Neural cell (in vitro differentiated cells): ENCODE results near the gene CARMIL1. TPM values are rescaled to one million over a fixed set of nuclear protein-coding genes. Genes with fewer than 3 reads are reported as not detected.

Experiments used
- H2AFZ ChIP-seq: fragments of 200-600, 300-800 bp; sonication (generic), shearing (Covaris generic); 2 replicates; pipeline ENCODE4 v1.6.0; 2014; ENCODE audit warnings: low read depth, mild to moderate bottlenecking, antibody characterized with exemption, low read length, moderate library complexity
- H3F3A ChIP-seq: fragments of 200-600 bp; shearing (Covaris generic); 2 replicates; pipeline ENCODE4 v1.6.1; 2016; ENCODE audit warnings: mild to moderate bottlenecking, moderate library complexity, mixed read lengths, antibody characterized with exemption, low read length; ENCODE audit not compliant: insufficient read depth, poor library complexity, severe bottlenecking
- H3K27ac ChIP-seq: fragments of 200-600, 300-800 bp; sonication (generic), shearing (Covaris generic); 2 replicates; pipeline ENCODE4 v1.5.1; 2014; ENCODE audit warnings: mild to moderate bottlenecking, low read length, moderate library complexity
- H3K27me3 ChIP-seq: fragments of 300-800, 200-600 bp; sonication (generic), shearing (Covaris generic); 2 replicates; pipeline ENCODE4 v1.6.0; 2014; ENCODE audit warnings: mild to moderate bottlenecking, low read depth, low read length, moderate library complexity; ENCODE audit not compliant: insufficient read depth
- H3K36me3 ChIP-seq: fragments of 300-800, 200-600 bp; sonication (generic), shearing (Covaris generic); 2 replicates; pipeline ENCODE4 v1.5.1; 2014; ENCODE audit warnings: mild to moderate bottlenecking, antibody characterized with exemption, low read length, moderate library complexity; ENCODE audit not compliant: insufficient read depth
- H3K4me2 ChIP-seq: fragments of 300-800, 200-600 bp; sonication (generic), shearing (Covaris generic); 2 replicates; pipeline ENCODE4 v1.6.0; 2014; ENCODE audit warnings: mild to moderate bottlenecking, low read length
- H3K4me3 ChIP-seq: fragments of 300-800, 200-600 bp; sonication (generic), shearing (Covaris generic); 2 replicates; pipeline ENCODE4 v1.5.1; 2014; ENCODE audit warnings: mild to moderate bottlenecking, low read length, moderate library complexity
- H3K79me2 ChIP-seq: fragments of 200-600 bp; shearing (Covaris generic); replicated peaks from 2 replicates; pipeline ENCODE4 v1.6.0; 2014; ENCODE audit warnings: mild to moderate bottlenecking, low read length, moderate library complexity; ENCODE audit not compliant: insufficient read depth
- H3K9ac ChIP-seq: fragments of 300-800, 200-600 bp; sonication (generic), shearing (Covaris generic); 2 replicates; pipeline ENCODE4 v1.6.1; 2016; ENCODE audit warnings: mild to moderate bottlenecking, low read length, mixed read lengths
- H3K9me2 ChIP-seq: fragments of 200-600 bp; shearing (Covaris generic); 2 replicates; pipeline ENCODE4 v1.6.1; 2016; ENCODE audit warnings: mild to moderate bottlenecking, low read length, mixed read lengths; ENCODE audit not compliant: insufficient read depth
- H3K9me3 ChIP-seq: fragments of 200-600, 300-800 bp; sonication (generic), shearing (Covaris generic); 2 replicates; pipeline ENCODE4 v1.6.1; 2016; ENCODE audit warnings: mild to moderate bottlenecking, mixed run types, low read length, moderate library complexity, mixed read lengths
- H4K20me1 ChIP-seq: fragments of 200-600 bp; shearing (Covaris generic); 2 replicates; pipeline ENCODE4 v1.6.1; 2016; ENCODE audit warnings: mild to moderate bottlenecking, mixed run types; ENCODE audit not compliant: insufficient read depth
- EP300 ChIP-seq: fragments of 450-650 bp; conservative IDR thresholded peaks from 2 replicates; pipeline ENCODE4 v1.6.1; 2014; ENCODE audit warnings: antibody characterized with exemption, mild to moderate bottlenecking, moderate library complexity; ENCODE audit not compliant: poor library complexity, severe bottlenecking
- EZH2 ChIP-seq: fragments of 200-600, 300-800 bp; shearing (Covaris generic), sonication (generic); IDR thresholded peaks from 2 replicates; pipeline ENCODE4 v1.6.1; 2014; ENCODE audit warnings: antibody characterized with exemption, low read length, borderline replicate concordance, mild to moderate bottlenecking; ENCODE audit not compliant: insufficient read depth, poor library complexity, severe bottlenecking
- MXI1 ChIP-seq: fragments of 450-650 bp; conservative IDR thresholded peaks from 2 replicates; pipeline ENCODE4 v1.6.1; 2014; ENCODE audit warnings: antibody characterized with exemption, mild to moderate bottlenecking; ENCODE audit not compliant: poor library complexity, severe bottlenecking
- POLR2AphosphoS5 ChIP-seq: IDR thresholded peaks from 2 replicates; pipeline ENCODE4 v1.6.1; 2012
- RAD21 ChIP-seq: fragments of 450-650 bp; conservative IDR thresholded peaks from 2 replicates; pipeline ENCODE4 v1.6.1; 2014; ENCODE audit warnings: antibody characterized with exemption, mild to moderate bottlenecking, moderate library complexity
- SMC3 ChIP-seq: fragments of 450-650 bp; conservative IDR thresholded peaks from 2 replicates; pipeline ENCODE4 v1.6.1; 2014; ENCODE audit warnings: antibody characterized with exemption, mild to moderate bottlenecking, moderate library complexity; ENCODE audit not compliant: poor library complexity
- TAF1 ChIP-seq: IDR thresholded peaks from 2 replicates; pipeline ENCODE4 v1.6.1; 2012; ENCODE audit warnings: low read depth
- polyA plus RNA-seq: library from polyadenylated mRNA; depleted of rRNA; stranded (reverse); fragments of >200 nt; gene quantifications from 2 replicates; pipeline ENCODE4 v1.2.3, GENCODE V29; 2014
- TF ChIP-seq, protein P1 (sequence below): IDR thresholded peaks from 2 replicates; pipeline ENCODE4 v1.6.1; 2012; ENCODE audit warnings: borderline replicate concordance
- TF ChIP-seq, protein P2 (sequence below): fragments of 450-650 bp; IDR thresholded peaks from 2 replicates; pipeline ENCODE4 v1.5.1; 2014; ENCODE audit warnings: antibody characterized with exemption, mild to moderate bottlenecking, moderate library complexity; ENCODE audit not compliant: poor library complexity, severe bottlenecking

Gene CARMIL1
- polyA plus RNA-seq, 1 donor from 2014 or later, result 5.3 TPM

GRCh38 chr6:25295651-25296050, 16.5 kb downstream of the CARMIL1 start:
- H2AFZ ChIP-seq, result no peak overlapping the region
- TF ChIP-seq, protein P1, sequence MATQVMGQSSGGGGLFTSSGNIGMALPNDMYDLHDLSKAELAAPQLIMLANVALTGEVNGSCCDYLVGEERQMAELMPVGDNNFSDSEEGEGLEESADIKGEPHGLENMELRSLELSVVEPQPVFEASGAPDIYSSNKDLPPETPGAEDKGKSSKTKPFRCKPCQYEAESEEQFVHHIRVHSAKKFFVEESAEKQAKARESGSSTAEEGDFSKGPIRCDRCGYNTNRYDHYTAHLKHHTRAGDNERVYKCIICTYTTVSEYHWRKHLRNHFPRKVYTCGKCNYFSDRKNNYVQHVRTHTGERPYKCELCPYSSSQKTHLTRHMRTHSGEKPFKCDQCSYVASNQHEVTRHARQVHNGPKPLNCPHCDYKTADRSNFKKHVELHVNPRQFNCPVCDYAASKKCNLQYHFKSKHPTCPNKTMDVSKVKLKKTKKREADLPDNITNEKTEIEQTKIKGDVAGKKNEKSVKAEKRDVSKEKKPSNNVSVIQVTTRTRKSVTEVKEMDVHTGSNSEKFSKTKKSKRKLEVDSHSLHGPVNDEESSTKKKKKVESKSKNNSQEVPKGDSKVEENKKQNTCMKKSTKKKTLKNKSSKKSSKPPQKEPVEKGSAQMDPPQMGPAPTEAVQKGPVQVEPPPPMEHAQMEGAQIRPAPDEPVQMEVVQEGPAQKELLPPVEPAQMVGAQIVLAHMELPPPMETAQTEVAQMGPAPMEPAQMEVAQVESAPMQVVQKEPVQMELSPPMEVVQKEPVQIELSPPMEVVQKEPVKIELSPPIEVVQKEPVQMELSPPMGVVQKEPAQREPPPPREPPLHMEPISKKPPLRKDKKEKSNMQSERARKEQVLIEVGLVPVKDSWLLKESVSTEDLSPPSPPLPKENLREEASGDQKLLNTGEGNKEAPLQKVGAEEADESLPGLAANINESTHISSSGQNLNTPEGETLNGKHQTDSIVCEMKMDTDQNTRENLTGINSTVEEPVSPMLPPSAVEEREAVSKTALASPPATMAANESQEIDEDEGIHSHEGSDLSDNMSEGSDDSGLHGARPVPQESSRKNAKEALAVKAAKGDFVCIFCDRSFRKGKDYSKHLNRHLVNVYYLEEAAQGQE, result no peak
- TF ChIP-seq RAD21 (no peak), EZH2 (no peak), MXI1 (no peak), TAF1 (no peak), EP300 (no peak), SMC3 (no peak), POLR2AphosphoS5 (no peak)
- TF ChIP-seq, protein P2, sequence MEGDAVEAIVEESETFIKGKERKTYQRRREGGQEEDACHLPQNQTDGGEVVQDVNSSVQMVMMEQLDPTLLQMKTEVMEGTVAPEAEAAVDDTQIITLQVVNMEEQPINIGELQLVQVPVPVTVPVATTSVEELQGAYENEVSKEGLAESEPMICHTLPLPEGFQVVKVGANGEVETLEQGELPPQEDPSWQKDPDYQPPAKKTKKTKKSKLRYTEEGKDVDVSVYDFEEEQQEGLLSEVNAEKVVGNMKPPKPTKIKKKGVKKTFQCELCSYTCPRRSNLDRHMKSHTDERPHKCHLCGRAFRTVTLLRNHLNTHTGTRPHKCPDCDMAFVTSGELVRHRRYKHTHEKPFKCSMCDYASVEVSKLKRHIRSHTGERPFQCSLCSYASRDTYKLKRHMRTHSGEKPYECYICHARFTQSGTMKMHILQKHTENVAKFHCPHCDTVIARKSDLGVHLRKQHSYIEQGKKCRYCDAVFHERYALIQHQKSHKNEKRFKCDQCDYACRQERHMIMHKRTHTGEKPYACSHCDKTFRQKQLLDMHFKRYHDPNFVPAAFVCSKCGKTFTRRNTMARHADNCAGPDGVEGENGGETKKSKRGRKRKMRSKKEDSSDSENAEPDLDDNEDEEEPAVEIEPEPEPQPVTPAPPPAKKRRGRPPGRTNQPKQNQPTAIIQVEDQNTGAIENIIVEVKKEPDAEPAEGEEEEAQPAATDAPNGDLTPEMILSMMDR, result no peak
- no peaks in the 10 kb centered on the region for H3K9me3 ChIP-seq
- no peaks in the 10 kb centered on the region for H4K20me1 ChIP-seq
- H3K4me2 ChIP-seq, result no peak overlapping the region
- no peak overlapping the region for H3K4me3 ChIP-seq
- no peak overlapping the region for H3K27ac ChIP-seq
- H3K9me2 ChIP-seq, result no peaks in the 10 kb centered on the region
- no peaks in the 10 kb centered on the region for H3K79me2 ChIP-seq
- H3K36me3 ChIP-seq, result no peaks in the 10 kb centered on the region
- no peaks in the 10 kb centered on the region for H3F3A ChIP-seq
- H3K27me3 ChIP-seq, result no peaks in the 10 kb centered on the region
- no peak overlapping the region for H3K9ac ChIP-seq

DNA sequence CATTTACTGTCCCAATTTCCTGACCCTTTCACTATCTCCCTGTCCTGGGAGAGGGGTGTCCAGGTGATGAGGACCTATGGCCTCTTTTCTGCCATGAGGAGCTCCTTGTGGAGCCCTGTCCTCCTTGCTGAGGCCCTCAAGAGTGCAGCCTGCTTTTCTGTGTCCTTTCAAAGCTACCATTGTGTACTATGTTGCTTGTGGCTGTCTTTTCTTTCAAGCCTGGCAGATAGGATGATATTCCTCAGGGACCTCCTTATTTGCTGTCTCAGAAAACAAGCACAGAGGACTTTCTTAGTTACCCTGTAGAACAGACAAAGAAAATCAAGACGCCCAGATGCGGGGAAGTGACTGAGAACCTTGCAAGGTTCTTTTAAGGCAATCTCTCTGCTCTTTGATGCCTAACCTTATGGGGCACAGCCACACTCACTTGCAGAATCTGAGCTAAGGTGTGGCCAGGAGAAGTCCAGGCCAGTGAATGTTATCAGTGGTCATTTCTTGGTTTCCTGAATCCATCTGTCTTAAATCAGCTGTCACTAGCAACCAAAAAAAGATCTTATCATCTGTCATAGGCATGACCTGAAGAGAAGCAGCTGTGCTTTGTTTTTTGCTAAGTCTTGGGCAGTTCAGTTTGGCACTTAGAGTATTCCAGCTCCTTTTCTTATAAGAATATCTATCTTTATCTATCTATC, 17.2 kb downstream of the CARMIL1 start:
- H3K27me3 ChIP-seq, result no peaks in the 10 kb centered on the region
- no peak overlapping the region for H3K9ac ChIP-seq
- no peaks in the 10 kb centered on the region for H4K20me1 ChIP-seq
- no peaks in the 10 kb centered on the region for H3K79me2 ChIP-seq
- H3K36me3 ChIP-seq, result no peaks in the 10 kb centered on the region
- no peaks in the 10 kb centered on the region for H3K9me2 ChIP-seq
- H3K4me2 ChIP-seq, result no peak overlapping the region
- no peak overlapping the region for H2AFZ ChIP-seq
- H3F3A ChIP-seq, result no peaks in the 10 kb centered on the region
- TF ChIP-seq, protein P1, result no peak
- no peak for TF ChIP-seq POLR2AphosphoS5
- TF ChIP-seq SMC3, result no peak
- TF ChIP-seq TAF1, result no peak
- TF ChIP-seq EZH2, result no peak
- no peak for TF ChIP-seq RAD21
- H3K9me3 ChIP-seq, result no peaks in the 10 kb centered on the region
- H3K27ac ChIP-seq, result no peak overlapping the region
- no peak overlapping the region for H3K4me3 ChIP-seq
